ENCODE results near the gene FCRL4.

The FCRL4 gene

GRCh38 chr1:157597959-157598667 is at the start of gene FCRL4:
Gene FCRL4 (minus strand): TSS chr1:157598085. CDS start chr1:157597944, 141 bp downstream.
- no peak for DNase-seq

GRCh38 chr1:157646144-157646543 is 48.3 kb upstream of the FCRL4 start:
- no peak for DNase-seq

GRCh38 chr1:157641177-157641576 is 43.3 kb upstream of the FCRL4 start:
- no peak for DNase-seq

DNA sequence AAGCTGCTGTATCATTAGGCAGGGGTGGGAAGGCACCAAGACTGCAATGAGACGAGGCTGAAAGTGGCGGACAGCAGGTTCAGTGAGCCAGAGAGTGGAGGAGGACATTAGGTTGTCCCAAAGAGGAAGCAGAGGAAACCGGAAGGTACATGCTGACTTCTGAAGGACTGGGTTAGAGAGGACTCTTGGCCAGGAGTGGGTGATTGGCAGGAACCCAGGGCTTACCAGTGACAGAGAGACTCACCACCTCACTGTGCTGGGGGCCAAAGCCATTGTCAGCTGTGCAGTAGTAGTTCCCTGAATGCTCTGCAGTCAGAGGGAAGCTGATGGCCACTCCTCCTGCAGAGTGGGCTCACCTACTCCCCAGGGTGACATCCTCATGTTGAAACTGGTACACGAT is 41.9 kb upstream of the FCRL4 start:
- no peak for DNase-seq

GRCh38 chr1:157628773-157629172 is 30.9 kb upstream of the FCRL4 start:
- no peak for DNase-seq

GRCh38 chr1:157626099-157626498 is 28.2 kb upstream of the FCRL4 start:
- DNase-seq, result no peak

DNA sequence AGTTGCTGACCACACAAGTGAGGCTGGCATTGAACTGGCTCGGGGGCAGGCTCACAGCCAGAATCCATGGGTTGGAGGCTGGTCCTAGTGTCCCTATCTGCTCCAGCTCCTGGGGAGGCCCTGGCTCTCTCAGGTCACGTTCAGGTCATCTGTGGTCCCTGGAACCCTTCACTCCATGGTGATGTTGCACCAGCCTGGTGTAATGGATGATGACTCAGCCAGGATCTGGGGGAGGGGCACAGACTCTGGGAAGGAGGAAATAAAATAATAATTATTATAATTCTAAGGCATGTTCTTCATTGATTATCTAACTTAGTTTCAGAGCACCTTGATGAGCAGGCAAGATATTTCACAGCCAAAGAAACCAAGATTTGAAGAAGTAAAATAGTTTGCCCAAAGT is 26.6 kb upstream of the FCRL4 start:
- no peak for DNase-seq

DNA sequence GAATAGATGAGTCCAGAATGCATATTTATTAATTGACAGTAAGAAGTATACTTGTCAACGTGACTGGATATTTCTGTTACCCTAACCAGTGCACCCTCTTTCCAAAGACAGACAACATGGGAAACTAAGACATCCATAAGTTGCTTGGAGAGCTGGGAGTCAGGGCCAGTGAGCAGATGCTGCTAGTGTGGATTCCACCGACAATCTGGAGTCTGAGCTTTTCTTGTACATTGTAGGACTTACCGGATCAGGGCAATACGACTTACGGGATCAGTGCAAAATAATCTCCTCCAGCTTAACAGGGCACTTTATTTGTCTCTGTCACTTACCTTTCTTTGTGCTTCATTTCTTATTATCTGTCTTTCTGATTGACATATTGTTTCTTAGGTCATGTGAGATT is 24.6 kb upstream of the FCRL4 start:
- DNase-seq, result no peak

GRCh38 chr1:157618190-157618589 is 20.3 kb upstream of the FCRL4 start:
- DNase-seq, result no peak

- no peak for DNase-seq
Measured at GRCh38 chr1:157600236-157600635, 2.4 kb upstream of the FCRL4 start.

- DNase-seq, result no peak
Measured at GRCh38 chr1:157596384-157596783, 1.5 kb downstream of the FCRL4 start.

DNA sequence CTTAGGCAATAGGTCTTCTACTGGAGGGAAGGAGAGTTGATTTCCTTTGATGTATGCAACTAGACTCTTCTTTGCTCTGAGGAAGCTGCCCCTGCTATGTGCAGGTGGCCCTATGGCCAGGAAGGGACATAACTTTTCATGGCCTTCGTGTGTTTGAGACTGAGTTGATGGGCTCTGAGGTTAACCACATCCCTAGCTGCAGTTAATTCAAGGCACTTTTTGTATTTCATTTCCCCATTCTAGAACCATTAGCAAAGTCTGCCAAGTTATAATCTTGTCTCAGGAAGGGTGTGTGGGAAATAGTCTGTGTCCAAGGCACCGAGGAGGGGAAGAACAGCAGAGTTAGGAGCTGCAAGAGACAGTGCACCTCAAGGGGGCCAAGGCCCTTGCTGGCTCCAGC is 2.5 kb downstream of the FCRL4 start:
- DNase-seq, result no peak

DNA sequence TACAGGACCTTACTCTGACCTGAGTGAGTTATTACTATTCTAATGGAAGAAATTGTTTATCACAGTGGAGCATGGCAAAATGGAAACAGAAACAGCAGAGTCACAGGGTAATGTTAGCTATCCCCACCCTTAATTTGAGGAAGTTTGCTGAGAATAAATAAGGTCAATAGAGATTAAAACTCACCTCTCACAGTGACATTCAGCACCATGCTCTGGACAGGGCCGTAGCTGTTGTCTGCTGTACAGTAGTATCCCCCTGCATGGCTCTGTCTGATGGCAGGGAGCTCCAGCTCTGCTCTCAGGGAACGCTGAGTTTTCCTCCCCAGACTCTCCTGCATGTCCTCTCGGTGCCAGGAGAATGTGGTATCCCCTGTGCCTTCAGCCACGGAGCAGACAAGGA is 11.9 kb downstream of the FCRL4 start:
- DNase-seq, result no peak

DNA sequence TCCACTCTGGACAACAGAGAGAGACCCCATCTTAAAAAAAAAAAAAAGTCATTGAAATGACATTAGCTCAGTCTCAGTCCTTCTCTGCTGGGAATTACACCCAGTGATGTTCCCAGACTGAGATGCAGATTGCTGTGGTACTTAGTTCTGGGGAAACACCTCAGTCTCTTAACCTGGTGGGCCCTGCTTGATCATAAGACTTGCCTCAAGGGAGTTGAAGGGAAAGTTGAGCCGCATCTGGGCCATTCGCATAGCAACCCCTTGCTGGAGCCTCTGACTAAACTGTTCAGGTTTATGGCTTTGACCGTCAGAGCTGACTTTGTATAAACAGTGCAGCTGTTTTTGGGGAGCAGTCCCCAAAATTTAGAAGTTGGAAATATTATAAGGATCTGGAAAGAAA is 13.4 kb downstream of the FCRL4 start:
- no peak for DNase-seq

- no peak for DNase-seq
Measured at GRCh38 chr1:157580828-157581210, 17.1 kb downstream of the FCRL4 start.

- peak; percentile 5 for DNase-seq
Measured at GRCh38 chr1:157580179-157580827, 17.6 kb downstream of the FCRL4 start.

GRCh38 chr1:157577420-157577819 is 20.5 kb downstream of the FCRL4 start:
- DNase-seq, result no peak

- no peak for DNase-seq
Measured at GRCh38 chr1:157575744-157576143, 22.1 kb downstream of the FCRL4 start.

DNA sequence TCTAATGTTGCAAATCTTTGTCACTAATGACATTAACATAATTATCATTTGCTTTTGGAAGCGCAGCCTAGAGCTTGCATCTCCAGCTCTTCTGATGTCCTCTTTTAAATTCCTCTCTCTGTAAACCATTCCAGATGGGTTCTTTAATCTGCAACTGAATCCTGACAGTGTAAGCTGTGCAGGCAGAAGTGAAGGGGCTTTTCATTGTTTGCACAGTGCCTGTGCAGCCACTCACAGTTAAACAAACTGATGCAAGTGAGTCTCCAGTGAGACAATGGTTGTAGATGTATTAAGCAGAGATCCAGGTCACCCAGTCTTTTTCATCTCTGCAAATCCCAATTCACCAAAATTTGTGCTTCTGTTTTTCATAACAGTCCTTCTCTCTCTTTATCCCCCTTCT is 23.0 kb downstream of the FCRL4 start:
- no peak for DNase-seq

DNA sequence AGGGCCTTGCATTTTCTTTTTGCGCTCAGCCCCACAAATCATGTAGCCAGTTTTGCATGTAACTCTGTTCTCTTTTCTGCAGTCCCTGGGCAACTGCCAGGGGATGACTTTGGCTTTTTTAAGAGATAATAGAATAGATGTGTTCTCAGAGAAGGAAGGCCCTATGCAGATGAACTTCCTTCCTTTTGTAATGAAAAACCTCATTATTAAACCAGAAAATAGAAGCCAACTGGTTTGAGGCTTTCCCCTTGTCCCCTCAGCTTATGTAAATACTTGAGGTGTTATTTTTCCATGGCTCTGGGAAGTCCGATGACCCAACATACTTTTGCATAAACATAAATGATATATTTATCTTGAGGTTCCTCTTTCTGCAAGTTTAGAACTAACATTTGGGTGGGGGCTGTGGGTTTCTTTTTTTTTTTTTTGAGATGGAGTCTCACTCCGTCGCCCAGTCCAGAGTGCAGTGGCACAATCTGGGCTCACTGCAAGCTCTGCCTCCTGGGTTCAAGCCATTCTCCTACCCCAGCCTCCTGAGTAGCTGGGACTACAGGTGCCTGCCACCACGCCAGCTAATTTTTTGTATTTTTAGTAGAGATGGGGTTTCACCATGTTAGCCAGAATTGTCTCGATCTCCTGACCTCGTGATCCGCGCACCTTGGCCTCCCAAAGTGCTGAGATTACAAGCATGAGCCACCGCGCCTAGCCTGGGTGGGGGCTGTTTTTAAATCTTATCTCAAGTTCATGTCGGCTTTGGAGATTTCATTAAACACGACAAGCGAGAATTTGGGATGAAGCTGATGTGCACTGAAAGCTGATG is 31.2 kb downstream of the FCRL4 start:
- no peak for DNase-seq

- DNase-seq, result no peak
Measured at GRCh38 chr1:157562515-157562914, 35.4 kb downstream of the FCRL4 start.

GRCh38 chr1:157558119-157558518 is 39.8 kb downstream of the FCRL4 start:
- no peak for DNase-seq

GRCh38 chr1:157551694-157552693 is 45.9 kb downstream of the FCRL4 start, which contains the start of gene FCRL5:
Gene FCRL5 (minus strand): TSS chr1:157552515. CDS start chr1:157552362, 153 bp downstream.
- DNase-seq, result no peak

Measured in amniotic stem cell (primary cell).